Measurements from ENCODE around the gene ELAVL4. TPM values are rescaled to one million over a fixed set of nuclear protein-coding genes. Genes with fewer than 3 reads are reported as not detected.

The ELAVL4 gene
- total RNA-seq, 4 donors from 2014 or later = not detected

- intact Hi-C loops (cut with DNase I) = no loop called here
- DNase-seq = no peak
- no peak for TF ChIP-seq POLR2A (IDR thresholded peaks at IDR 0.05)
- no peak for TF ChIP-seq CTCF (IDR thresholded peaks at IDR 0.05)
- Histone ChIP-seq H3K4me1 (no peaks in the 10 kb centered on the region), H3K36me3 (no peaks in the 10 kb centered on the region), H3K4me3 (no peak overlapping the region), H3K27ac (no peak overlapping the region), H3K27me3 (peaks cover 0 to 10% (median 0%) of the 10 kb centered on the region in 4 donors), H3K9me3 (no peaks in the 10 kb centered on the region)
- whole genome bisulfite sequencing, 2 donors = 60 to 68% methylated on average over 3 of the region's 3 CpGs
These were observed 23.7 kb downstream of the ELAVL4 start for GRCh38 chr1:50132347-50132894.

DNA sequence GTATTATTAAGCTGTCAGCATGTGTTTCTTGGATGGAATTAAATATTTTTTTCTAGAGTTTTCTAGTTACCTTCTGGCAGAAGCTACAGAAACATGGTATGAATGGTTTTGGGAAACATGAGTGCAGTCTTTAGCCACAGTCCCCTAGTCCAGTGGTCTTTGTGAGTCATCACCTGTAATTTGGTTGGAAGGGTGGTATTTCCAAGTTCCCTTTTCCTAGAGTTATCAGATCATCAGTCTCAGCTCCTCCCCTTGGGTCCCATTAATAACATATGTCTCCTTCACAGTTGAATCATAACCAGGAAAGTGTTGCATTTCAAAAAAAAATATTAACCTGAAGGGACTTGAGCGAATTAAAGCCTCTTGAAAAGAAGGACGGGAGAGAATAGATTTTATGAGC lies 27.0 kb downstream of the ELAVL4 start:
- no peaks in the 10 kb centered on the region for H3K4me1 ChIP-seq
- no peaks in the 10 kb centered on the region for H3K36me3 ChIP-seq
- H3K27me3 ChIP-seq = peaks cover 0 to 10% (median 0%) of the 10 kb centered on the region in 4 donors
- H3K4me3 ChIP-seq = no peak overlapping the region
- WGBS, 2 donors = 57 to 71% methylated on average over 2 of the region's 2 CpGs
- no peak for TF ChIP-seq POLR2A (IDR thresholded peaks at IDR 0.05)
- no peak for TF ChIP-seq CTCF (IDR thresholded peaks at IDR 0.05)
- no peaks in the 10 kb centered on the region for H3K9me3 ChIP-seq
- no peak for DNase-seq
- intact Hi-C loops (cut with DNase I) = no loop called here
- no peak overlapping the region for H3K27ac ChIP-seq

DNA sequence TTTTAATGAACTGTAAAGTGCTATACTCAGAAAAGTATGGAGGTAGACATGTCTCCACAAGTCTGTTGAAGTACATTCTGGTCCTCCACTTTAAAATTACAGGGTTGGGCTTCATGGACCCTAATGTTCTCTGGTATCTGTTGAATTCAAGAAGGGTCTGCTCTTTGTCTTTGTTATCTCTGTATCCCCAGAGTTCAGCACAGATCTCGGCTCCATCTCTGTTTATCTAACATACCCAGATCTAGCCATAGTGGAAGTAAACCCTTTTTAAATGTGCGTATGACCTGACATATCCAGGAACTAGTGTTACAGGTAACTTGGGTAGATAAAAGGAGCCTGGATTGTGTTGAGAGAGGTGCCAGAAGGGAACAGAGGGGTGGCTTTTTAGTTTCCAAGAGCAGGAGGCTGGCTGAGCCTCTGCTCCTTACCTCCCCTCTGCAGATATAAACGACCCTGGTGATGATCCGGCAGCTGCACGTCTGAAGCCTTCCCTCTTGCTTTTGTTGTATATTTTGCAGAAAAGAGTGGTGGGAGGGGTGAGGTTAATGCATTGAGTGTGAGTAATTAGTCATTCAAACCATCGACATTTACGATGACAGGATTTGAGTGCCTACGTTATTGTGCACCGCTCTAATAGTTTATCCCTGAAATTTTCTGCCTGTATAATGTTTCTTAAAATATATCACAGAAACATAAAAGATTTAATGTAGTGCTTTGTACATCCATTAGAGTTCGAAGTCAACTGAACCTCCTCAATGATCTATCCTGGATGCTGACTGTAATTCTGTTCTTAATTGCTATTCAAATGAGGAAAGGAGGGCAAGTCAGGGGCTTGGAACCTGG lies 30.8 kb downstream of the ELAVL4 start:
- Histone ChIP-seq H3K4me1 (no peaks in the 10 kb centered on the region), H3K4me3 (no peak overlapping the region), H3K27ac (no peak overlapping the region), H3K36me3 (no peaks in the 10 kb centered on the region), H3K27me3 (peaks cover 0 to 7% (median 0%) of the 10 kb centered on the region in 4 donors), H3K9me3 (no peaks in the 10 kb centered on the region)
- TF ChIP-seq CTCF (IDR thresholded peaks at IDR 0.05) (no peak), POLR2A (IDR thresholded peaks at IDR 0.05) (no peak)
- 59 to 70% methylated on average over 10 of the region's 10 CpGs for WGBS, 2 donors
- DNase-seq = no peak
- intact Hi-C loops (cut with DNase I) = no loop called here

DNA sequence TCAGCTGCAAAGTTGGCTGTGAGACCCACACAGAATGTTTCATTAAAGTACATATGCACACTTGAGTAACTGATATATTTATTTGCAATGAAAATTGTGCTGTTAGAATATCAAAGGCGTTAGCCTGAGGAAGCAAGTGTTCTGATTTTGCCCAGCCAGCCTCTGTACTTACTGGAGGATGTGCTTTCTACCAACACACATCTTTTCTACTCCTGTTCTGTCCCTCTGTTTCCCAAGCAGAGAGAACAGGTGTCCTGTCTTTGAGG lies 31.4 kb downstream of the ELAVL4 start:
- intact Hi-C loops (cut with DNase I) = no loop called here
- 50 to 58% methylated on average over 1 of the region's 1 CpG for WGBS, 2 donors
- Histone ChIP-seq H3K36me3 (no peaks in the 10 kb centered on the region), H3K27ac (no peak overlapping the region), H3K4me3 (no peak overlapping the region), H3K4me1 (no peaks in the 10 kb centered on the region), H3K27me3 (peaks cover 0 to 7% (median 0%) of the 10 kb centered on the region in 4 donors), H3K9me3 (no peaks in the 10 kb centered on the region)
- DNase-seq = no peak
- no peak for TF ChIP-seq CTCF (IDR thresholded peaks at IDR 0.05)
- no peak for TF ChIP-seq POLR2A (IDR thresholded peaks at IDR 0.05)

DNA sequence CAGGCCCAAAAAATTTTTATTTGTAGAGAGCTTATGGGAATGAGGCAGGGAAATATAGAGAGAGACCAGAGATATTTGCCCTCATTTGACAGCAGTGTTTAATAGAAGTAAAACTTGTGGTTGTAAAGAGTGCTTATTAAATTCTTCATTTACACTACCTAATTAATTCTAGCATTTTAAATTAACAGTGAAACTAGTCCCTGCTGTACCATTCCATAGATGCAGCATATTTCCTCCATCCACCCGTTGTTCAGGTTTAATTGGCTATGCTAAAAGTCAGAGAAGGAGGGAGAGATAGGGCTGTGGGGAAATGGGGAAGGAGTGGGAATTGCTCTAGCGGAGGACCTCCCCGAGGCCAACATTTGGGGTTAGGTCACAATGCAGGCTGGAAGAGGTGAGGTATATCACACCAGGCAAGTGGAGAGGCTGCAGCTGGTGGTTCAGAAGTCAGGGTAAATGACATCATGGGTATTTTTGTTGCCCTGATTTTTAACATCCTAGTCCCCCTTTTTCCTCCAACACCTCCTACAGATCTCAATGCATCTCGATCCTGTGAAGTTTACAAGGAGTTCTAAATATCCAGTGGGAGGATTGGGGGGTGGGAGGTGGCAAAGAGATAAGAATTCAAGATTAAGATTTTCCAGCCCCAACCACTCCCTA lies 38.6 kb downstream of the ELAVL4 start:
- TF ChIP-seq POLR2A (IDR thresholded peaks at IDR 0.05) (no peak), CTCF (IDR thresholded peaks at IDR 0.05) (no peak)
- H3K27me3 ChIP-seq = no peaks in the 10 kb centered on the region
- no peak overlapping the region for H3K4me3 ChIP-seq
- intact Hi-C loops (cut with DNase I) = no loop called here
- no peaks in the 10 kb centered on the region for H3K9me3 ChIP-seq
- no peaks in the 10 kb centered on the region for H3K4me1 ChIP-seq
- H3K27ac ChIP-seq = no peak overlapping the region
- WGBS, 2 donors = 58 to 72% methylated on average over 4 of the region's 4 CpGs
- no peak for DNase-seq
- H3K36me3 ChIP-seq = no peaks in the 10 kb centered on the region
